ENCODE measurements around the gene DPH2.

DNA sequence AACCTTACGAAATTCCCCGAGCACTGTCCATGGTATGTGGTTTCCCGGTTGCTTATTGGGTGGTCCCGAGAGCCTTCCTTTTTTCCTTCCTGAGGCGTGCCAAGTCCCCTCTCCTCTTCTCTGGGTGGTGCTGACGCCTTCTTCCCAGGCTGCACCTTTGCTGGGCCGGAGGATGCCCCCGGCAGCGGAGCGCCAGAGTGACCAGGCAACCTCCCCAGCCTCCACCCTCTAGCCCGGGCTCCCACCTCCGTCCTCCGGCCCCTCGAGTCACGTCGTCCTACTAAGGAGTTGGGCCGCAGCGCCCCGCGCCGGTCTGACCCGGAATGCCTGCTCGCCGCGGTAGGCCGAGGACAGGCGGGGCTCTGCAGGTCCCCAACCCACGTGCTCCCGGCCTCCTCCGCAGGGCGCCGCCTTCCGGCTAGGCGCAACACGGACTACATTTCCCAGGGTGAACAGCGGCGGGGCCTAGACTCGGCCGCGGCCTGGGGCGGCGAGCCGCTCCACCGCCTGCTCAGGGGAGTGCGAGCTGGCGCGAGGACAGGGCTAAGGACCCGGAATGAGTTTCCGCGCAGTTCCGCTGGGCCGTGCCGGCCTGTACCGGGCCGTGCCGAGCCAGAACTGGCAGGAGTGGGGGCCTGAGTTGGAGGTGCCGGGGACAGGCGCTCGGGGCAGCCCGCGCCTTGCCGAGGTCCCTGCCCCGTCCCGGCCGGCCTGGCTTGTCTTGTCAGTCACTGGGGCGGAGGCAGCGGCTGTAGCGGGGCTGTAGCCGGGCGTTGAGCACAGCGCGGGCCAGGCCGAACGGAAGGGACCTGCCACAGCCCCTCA lies 23.4 kb upstream of the DPH2 start, which contains the start of gene IPO13:
- TF ChIP-seq CTCF (conservative IDR thresholded peaks at IDR 0.05; ENCODE audit: low read length) (peak; percentile 78), EZH2phosphoT487 (IDR thresholded peaks at IDR 0.05; ENCODE audit: borderline replicate concordance) (no peak)
